OCI-LY1 (cell line): ENCODE measurements around the gene MYO16.

ENCODE experiments used
- EZH2 ChIP-seq: fragments of 200-600 bp; sonication (generic), shearing (Covaris generic); IDR thresholded peaks from 2 replicates; pipeline ENCODE4 v1.8.0; 2017; ENCODE audit warnings: borderline replicate concordance, mixed run types, mild to moderate bottlenecking, antibody characterized with exemption, low read length, moderate library complexity, mixed read lengths
- TF ChIP-seq, protein P1 (sequence below): fragments of 200-600 bp; sonication (generic), shearing (Covaris generic); IDR thresholded peaks from 2 replicates; pipeline ENCODE4 v1.5.1; 2017; ENCODE audit warnings: mild to moderate bottlenecking, antibody characterized with exemption, low read length, moderate library complexity, mixed read lengths

DNA sequence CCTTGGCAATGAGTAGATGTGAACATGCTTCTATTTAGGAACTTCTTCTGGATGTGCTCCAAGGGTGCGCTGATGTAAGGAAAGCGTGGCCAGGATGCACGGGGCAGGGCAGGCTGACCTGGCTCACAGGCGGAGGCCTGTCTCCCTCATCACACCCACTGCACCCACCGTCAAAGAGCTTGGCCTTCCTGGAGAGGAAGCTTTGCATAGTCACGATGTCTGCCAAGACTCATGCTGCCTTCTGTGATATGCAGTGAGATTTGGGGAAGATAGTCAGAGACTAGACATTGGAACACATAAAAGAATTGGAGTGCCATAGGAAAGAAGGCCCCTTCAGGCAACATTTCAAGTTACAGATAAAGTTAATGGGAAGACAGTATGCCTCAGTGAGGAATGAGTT, 82.0 kb downstream of the MYO16 start:
- TF ChIP-seq, protein P1, sequence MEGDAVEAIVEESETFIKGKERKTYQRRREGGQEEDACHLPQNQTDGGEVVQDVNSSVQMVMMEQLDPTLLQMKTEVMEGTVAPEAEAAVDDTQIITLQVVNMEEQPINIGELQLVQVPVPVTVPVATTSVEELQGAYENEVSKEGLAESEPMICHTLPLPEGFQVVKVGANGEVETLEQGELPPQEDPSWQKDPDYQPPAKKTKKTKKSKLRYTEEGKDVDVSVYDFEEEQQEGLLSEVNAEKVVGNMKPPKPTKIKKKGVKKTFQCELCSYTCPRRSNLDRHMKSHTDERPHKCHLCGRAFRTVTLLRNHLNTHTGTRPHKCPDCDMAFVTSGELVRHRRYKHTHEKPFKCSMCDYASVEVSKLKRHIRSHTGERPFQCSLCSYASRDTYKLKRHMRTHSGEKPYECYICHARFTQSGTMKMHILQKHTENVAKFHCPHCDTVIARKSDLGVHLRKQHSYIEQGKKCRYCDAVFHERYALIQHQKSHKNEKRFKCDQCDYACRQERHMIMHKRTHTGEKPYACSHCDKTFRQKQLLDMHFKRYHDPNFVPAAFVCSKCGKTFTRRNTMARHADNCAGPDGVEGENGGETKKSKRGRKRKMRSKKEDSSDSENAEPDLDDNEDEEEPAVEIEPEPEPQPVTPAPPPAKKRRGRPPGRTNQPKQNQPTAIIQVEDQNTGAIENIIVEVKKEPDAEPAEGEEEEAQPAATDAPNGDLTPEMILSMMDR = no peak
- TF ChIP-seq EZH2 = no peak
